AG10803 (cell line): ENCODE results near the gene CTSE.
"Not testable (repeated sequence)": the region's sequence is repeated elsewhere in the genome, so short reads cannot be mapped to it uniquely, and the experiment has no call there.

Source experiments
- DNase-seq: peaks from one replicate; pipeline ENCODE4 v3.0.0; 2010; ENCODE audit warnings: low read depth
- H3K4me3 ChIP-seq: 2 replicates; pipeline ENCODE4 v1.5.1; 2011; ENCODE audit warnings: mild to moderate bottlenecking, low read length, control low read depth
- CTCF ChIP-seq: conservative IDR thresholded peaks from 2 replicates; pipeline ENCODE4 v1.5.1; 2011; ENCODE audit warnings: mild to moderate bottlenecking, low read length, control low read depth, inconsistent platforms

Gene CTSE

GRCh38 chr1:206023695-206024094 is at the start of gene CTSE:
Gene CTSE, minus strand, starts transcription at chr1:206023895. Its CDS starts 104 bp downstream, at chr1:206023791.
- no peak for DNase-seq
- no peak for TF ChIP-seq CTCF

GRCh38 chr1:206070627-206071304 is 47.1 kb upstream of the CTSE start:
- no peak overlapping the region for H3K4me3 ChIP-seq
- no peak for DNase-seq
- no peak for TF ChIP-seq CTCF

More at GRCh38 chr1:206023695-206024094, at the start of gene CTSE:
- no peak within 1 kb of the TSS for H3K4me3 ChIP-seq

- no peak overlapping the region for H3K4me3 ChIP-seq
- DNase-seq, result no peak
- TF ChIP-seq CTCF, result no peak
These were observed 44.6 kb upstream of the CTSE start for GRCh38 chr1:206068314-206068713.

GRCh38 chr1:206067486-206068227 is 44.0 kb upstream of the CTSE start:
- no peak for DNase-seq
- no peak overlapping the region for H3K4me3 ChIP-seq
- no peak for TF ChIP-seq CTCF

GRCh38 chr1:206066479-206067171 is 42.9 kb upstream of the CTSE start:
- no peak for DNase-seq
- no peak overlapping the region for H3K4me3 ChIP-seq
- TF ChIP-seq CTCF, result no peak

GRCh38 chr1:206065547-206066145 is 42.0 kb upstream of the CTSE start:
- TF ChIP-seq CTCF, result no peak
- no peak for DNase-seq
- H3K4me3 ChIP-seq, result no peak overlapping the region

GRCh38 chr1:206064501-206064900 is 40.8 kb upstream of the CTSE start:
- not testable (repeated sequence) for H3K4me3 ChIP-seq, DNase-seq

GRCh38 chr1:206064001-206064400 is 40.3 kb upstream of the CTSE start:
- not testable (repeated sequence) for DNase-seq, H3K4me3 ChIP-seq
